Measurements from ENCODE around the gene FNDC5.
"Not testable (repeated sequence)": the region's sequence is repeated elsewhere in the genome, so short reads cannot be mapped to it uniquely, and the experiment has no call there.

FNDC5 gene

GRCh38 chr1:32870615-32871363 lies at the start of gene FNDC5:
TSS of gene FNDC5 (minus strand) at chr1:32870912.
- no peak for DNase-seq (ENCODE audit: low read depth)

- no peak for DNase-seq (ENCODE audit: low read depth)
Measured at GRCh38 chr1:32919811-32920733, 49.4 kb upstream of the FNDC5 start.

- no peak for DNase-seq (ENCODE audit: low read depth)
Measured at GRCh38 chr1:32918179-32918578, 47.5 kb upstream of the FNDC5 start.

- DNase-seq (ENCODE audit: low read depth) = no peak
Measured at GRCh38 chr1:32917521-32917920, 46.8 kb upstream of the FNDC5 start.

- no peak for DNase-seq (ENCODE audit: low read depth)
Measured at GRCh38 chr1:32915766-32916706, 45.3 kb upstream of the FNDC5 start.

- DNase-seq (ENCODE audit: low read depth) = no peak
Measured at GRCh38 chr1:32910319-32910718, 39.6 kb upstream of the FNDC5 start.

- no peak for DNase-seq (ENCODE audit: low read depth)
Measured at GRCh38 chr1:32907435-32907834, 36.7 kb upstream of the FNDC5 start.

- DNase-seq (ENCODE audit: low read depth) = no peak
Measured at GRCh38 chr1:32906654-32907053, 35.9 kb upstream of the FNDC5 start.

GRCh38 chr1:32905588-32905987 lies 34.9 kb upstream of the FNDC5 start:
- DNase-seq (ENCODE audit: low read depth) = not testable (repeated sequence)

GRCh38 chr1:32904797-32905196 lies 34.1 kb upstream of the FNDC5 start:
- DNase-seq (ENCODE audit: low read depth) = no peak

- DNase-seq (ENCODE audit: low read depth) = no peak
Measured at GRCh38 chr1:32903991-32904785, 33.5 kb upstream of the FNDC5 start.

GRCh38 chr1:32902535-32902920 lies 31.8 kb upstream of the FNDC5 start:
- DNase-seq (ENCODE audit: low read depth) = no peak

GRCh38 chr1:32901823-32902534 lies 31.3 kb upstream of the FNDC5 start:
- DNase-seq (ENCODE audit: low read depth) = no peak

GRCh38 chr1:32900956-32901822 lies 30.5 kb upstream of the FNDC5 start, which contains the start of gene TMEM54:
TSS of gene TMEM54 (minus strand) at chr1:32901389. CDS start at chr1:32901238, 151 bp downstream.
- DNase-seq (ENCODE audit: low read depth) = no peak

- DNase-seq (ENCODE audit: low read depth) = no peak
Measured at GRCh38 chr1:32900371-32900955, 29.8 kb upstream of the FNDC5 start.

GRCh38 chr1:32899586-32900296 lies 29.0 kb upstream of the FNDC5 start:
- no peak for DNase-seq (ENCODE audit: low read depth)

GRCh38 chr1:32898958-32899357 lies 28.2 kb upstream of the FNDC5 start:
- DNase-seq (ENCODE audit: low read depth) = no peak

GRCh38 chr1:32898056-32898455 lies 27.3 kb upstream of the FNDC5 start:
- no peak for DNase-seq (ENCODE audit: low read depth)
